HCT116 (cell line): Measurements from ENCODE around the gene TOM1L1. TPM values are rescaled to one million over a fixed set of nuclear protein-coding genes. Genes with fewer than 3 reads are reported as not detected.

ENCODE experiments used
- ATAC-seq: fragments of 200-7000 bp; cut with Tn5 transposase; 2 replicates; pipeline ENCODE4 v1.9.1; 2020; ENCODE audit warnings: mild to moderate bottlenecking, moderate library complexity
- BruUV-seq: library from RNA; stranded (reverse); fragments of 400-500 nt; replicated peaks from 2 replicates; lab custom pipeline; 2021; lab: Mats Ljungman, UMichigan
- CTCF ChIA-PET: fragments of 300-600 bp; sonication (Branson Sonifier 250); formaldehyde crosslinking; loops from one replicate; lab custom pipeline; 2021; ENCODE audit warnings: antibody characterized with exemption; lab: Charles Lee
- POLR2A ChIA-PET: fragments of 300-600, 350-600 bp; sonication (Branson Sonifier 250); formaldehyde crosslinking; loops from one replicate; lab custom pipeline; 2021; ENCODE audit warnings: antibody characterized with exemption; lab: Charles Lee
- RAD21 ChIA-PET, 2 experiments: fragments of 300-600 bp; sonication (Branson Sonifier 250); formaldehyde crosslinking; loops; one replicate each; lab custom pipeline; 2023; ENCODE audit warnings: low total read pairs in 2 of 2; ENCODE audit not compliant: uncharacterized antibody in 2 of 2, unreplicated experiment in 2 of 2, low non-redundant PET in 1 of 2; lab: Charles Lee
- DNase-seq: peaks from one replicate; pipeline ENCODE4 v3.0.0-alpha.2; 2010; ENCODE audit warnings: low read depth, low spot score
- H2AFZ ChIP-seq: fragments of 200-600 bp; shearing (Covaris generic), sonication (generic); 2 replicates; pipeline ENCODE4 v1.6.1; 2017; ENCODE audit warnings: low read depth, mixed run types, mixed read lengths, antibody characterized with exemption, low read length; ENCODE audit not compliant: poor library complexity, severe bottlenecking
- H3K27ac ChIP-seq: 2 replicates; pipeline ENCODE4 v1.5.1; 2012; ENCODE audit warnings: low read depth, low read length
- H3K27me3 ChIP-seq: fragments of 200-600 bp; sonication (generic); 2 replicates; pipeline ENCODE4 v1.6.1; 2016; ENCODE audit warnings: mixed run types, low read length, mixed read lengths; ENCODE audit not compliant: insufficient read depth
- H3K36me3 ChIP-seq, 2 experiments: fragments of 200-500 bp in 1 of 2; fragments of 200-600 bp in 1 of 2; sonication (Bioruptor generic) in 1 of 2; sonication (generic) in 1 of 2; 2 replicates each; pipeline versions ENCODE4 v1.5.1 to v1.6.1; 2014 to 2016; ENCODE audit warnings: low read length in 2 of 2, inconsistent platforms in 1 of 2, mixed read lengths in 1 of 2, mixed run types in 1 of 2; ENCODE audit not compliant: insufficient read depth in 2 of 2, control insufficient read depth in 1 of 2
- H3K4me1 ChIP-seq, 2 experiments: fragments of 200-600 bp in 1 of 2; sonication (generic) in 1 of 2; 2 replicates each; pipeline versions ENCODE4 v1.5.1 to v1.6.1; 2012 to 2017; ENCODE audit warnings: low read length in 2 of 2, inconsistent platforms in 1 of 2, mild to moderate bottlenecking in 1 of 2, mixed read lengths in 1 of 2, mixed run types in 1 of 2, moderate library complexity in 1 of 2; ENCODE audit not compliant: insufficient read depth in 2 of 2, control insufficient read depth in 1 of 2
- H3K4me2 ChIP-seq: fragments of 200-600 bp; sonication (generic); 2 replicates; pipeline ENCODE4 v1.6.1; 2017; ENCODE audit warnings: mixed run types, low read length, mixed read lengths
- H3K4me3 ChIP-seq, 2 experiments: fragments of 200-600 bp in 1 of 2; sonication (generic) in 1 of 2; replicated peaks in 1 of 2; 2 replicates each; pipeline ENCODE4 v1.5.1; 2011 to 2016; ENCODE audit warnings: low read length in 2 of 2, control low read depth in 1 of 2, low read depth in 1 of 2, mild to moderate bottlenecking in 1 of 2, mixed read lengths in 1 of 2, mixed run types in 1 of 2
- H3K79me2 ChIP-seq: fragments of 200-600 bp; sonication (generic); 2 replicates; pipeline ENCODE4 v1.6.1; 2017; ENCODE audit warnings: mild to moderate bottlenecking, mixed run types, low read length, moderate library complexity, mixed read lengths; ENCODE audit not compliant: insufficient read depth
- H3K9ac ChIP-seq: fragments of 200-600 bp; sonication (generic); 2 replicates; pipeline ENCODE4 v1.6.1; 2016; ENCODE audit warnings: low read length, mixed read lengths
- H3K9me2 ChIP-seq: fragments of 200-600 bp; sonication (generic), shearing (Covaris generic); 2 replicates; pipeline ENCODE4 v1.6.1; 2017; ENCODE audit warnings: mixed run types, mild to moderate bottlenecking, moderate library complexity; ENCODE audit not compliant: insufficient read depth
- H3K9me3 ChIP-seq, 2 experiments: fragments of 200-500 bp in 1 of 2; fragments of 200-600 bp in 1 of 2; sonication (Bioruptor generic) in 1 of 2; sonication (generic) in 1 of 2; 2 replicates each; pipeline ENCODE4 v1.6.1; 2014 to 2017; ENCODE audit warnings: low read length in 2 of 2, mixed read lengths in 2 of 2, inconsistent platforms in 1 of 2, low read depth in 1 of 2, mild to moderate bottlenecking in 1 of 2, mixed run types in 1 of 2, moderate library complexity in 1 of 2; ENCODE audit not compliant: control insufficient read depth in 1 of 2, insufficient read depth in 1 of 2
- H4K20me1 ChIP-seq: fragments of 200-600 bp; sonication (generic), shearing (Covaris generic); 2 replicates; pipeline ENCODE4 v1.6.1; 2017; ENCODE audit warnings: mixed run types, mild to moderate bottlenecking, moderate library complexity; ENCODE audit not compliant: insufficient read depth
- CBX3 ChIP-seq: IDR thresholded peaks from 2 replicates; pipeline ENCODE4 v1.6.1; 2012; ENCODE audit warnings: low read depth
- EGR1 ChIP-seq: IDR thresholded peaks from 2 replicates; pipeline ENCODE4 v1.6.1; 2012; ENCODE audit warnings: low read depth
- EZH2 ChIP-seq: fragments of 200-600 bp; sonication (generic); IDR thresholded peaks from 2 replicates; pipeline ENCODE4 v1.6.1; 2017; ENCODE audit warnings: antibody characterized with exemption, mixed run types
- EZH2phosphoT487 ChIP-seq: fragments of 200-600 bp; IDR thresholded peaks from 2 replicates; pipeline ENCODE4 v1.6.1; 2018; ENCODE audit warnings: antibody characterized with exemption, borderline replicate concordance
- MAX ChIP-seq: IDR thresholded peaks from 2 replicates; pipeline ENCODE4 v1.6.1; 2012
- POLR2A ChIP-seq: IDR thresholded peaks from 2 replicates; pipeline ENCODE4 v1.7.0; 2011; ENCODE audit warnings: borderline replicate concordance; ENCODE audit not compliant: insufficient read depth, insufficient read length; ENCODE audit errors: extremely low read depth
- POLR2AphosphoS5 ChIP-seq: IDR thresholded peaks from 2 replicates; pipeline ENCODE4 v1.6.1; 2011; ENCODE audit warnings: mild to moderate bottlenecking, low read depth, low read length, moderate library complexity
- SIN3A ChIP-seq: IDR thresholded peaks from 2 replicates; pipeline ENCODE4 v1.6.1; 2012; ENCODE audit warnings: low read depth
- SRF ChIP-seq: IDR thresholded peaks from 2 replicates; pipeline ENCODE4 v1.6.1; 2012; ENCODE audit warnings: low read depth
- YY1 ChIP-seq: IDR thresholded peaks from 2 replicates; pipeline ENCODE4 v1.6.1; 2011; ENCODE audit warnings: low read length, low read depth, moderate library complexity, mild to moderate bottlenecking; ENCODE audit not compliant: insufficient replicate concordance; ENCODE audit errors: extremely low read depth
- ZBTB33 ChIP-seq: IDR thresholded peaks from 2 replicates; pipeline ENCODE4 v1.6.1; 2011; ENCODE audit warnings: mild to moderate bottlenecking, low read length, moderate library complexity; ENCODE audit not compliant: insufficient replicate concordance; ENCODE audit errors: extremely low read depth
- ZNF274 ChIP-seq: fragments of 200-500 bp; sonication (Bioruptor generic); IDR thresholded peaks from 2 replicates; pipeline ENCODE4 v1.6.1; 2014; ENCODE audit warnings: mild to moderate bottlenecking, low read depth, low read length, inconsistent platforms
- intact Hi-C: fragments of 100-400 bp; cut with micrococcal nuclease; formaldehyde crosslinking; loops from 2 replicates; pipeline ENCODE4 v1.10.0; 2022
- total RNA-seq: library from RNA; stranded (reverse); gene quantifications from one replicate; pipeline ENCODE4 v1.2.1, GENCODE V29; 2021; ENCODE audit not compliant: unreplicated experiment
- TF ChIP-seq, protein P1 (sequence below), 3 experiments: fragments of 200-600 bp in 1 of 3; sonication (generic) in 1 of 3; IDR thresholded peaks in 2 of 3; conservative IDR thresholded peaks in 1 of 3; 2 replicates each; pipeline ENCODE4 v1.5.1; 2012 to 2017; ENCODE audit warnings: low read depth in 2 of 3, low read length in 2 of 3, antibody characterized with exemption in 1 of 3, borderline replicate concordance in 1 of 3, control low read depth in 1 of 3, mild to moderate bottlenecking in 1 of 3, mixed read lengths in 1 of 3, mixed run types in 1 of 3, moderate library complexity in 1 of 3; ENCODE audit not compliant: insufficient read depth in 1 of 3
- TF ChIP-seq, protein P2 (sequence below): IDR thresholded peaks from 2 replicates; pipeline ENCODE4 v1.6.1; 2012
- TF ChIP-seq, protein P3 (sequence below): IDR thresholded peaks from 2 replicates; pipeline ENCODE4 v1.6.1; 2012; ENCODE audit warnings: low read depth

Gene TOM1L1
- total RNA-seq, 1 experiment from 2014 or later: 70.8 TPM

GRCh38 chr17:54941285-54941684, 40.6 kb downstream of the TOM1L1 start:
- H3K36me3 ChIP-seq: peaks cover 30 to 41% of the 10 kb centered on the region in 2 experiments

More at GRCh38 chr17:54941285-54941684, 40.6 kb downstream of the TOM1L1 start:
- Histone ChIP-seq H2AFZ (no peak overlapping the region), H3K27me3 (no peaks in the 10 kb centered on the region), H3K4me1 (no peaks in the 10 kb centered on the region), H4K20me1 (no peaks in the 10 kb centered on the region), H3K79me2 (no peaks in the 10 kb centered on the region), H3K4me2 (no peak overlapping the region), H3K27ac (no peak overlapping the region), H3K9me2 (no peaks in the 10 kb centered on the region), H3K9me3 (no peaks in the 10 kb centered on the region), H3K4me3 (no peak overlapping the region), H3K9ac (no peak overlapping the region)
- no peak for ATAC-seq
- RAD21 ChIA-PET: no interaction called here
- DNase-seq: no peak
- BruUV-seq: no TSS peak
- CTCF ChIA-PET: no interaction called here
- POLR2A ChIA-PET: no interaction called here
- intact Hi-C loops: no loop called here
- TF ChIP-seq, protein P1, sequence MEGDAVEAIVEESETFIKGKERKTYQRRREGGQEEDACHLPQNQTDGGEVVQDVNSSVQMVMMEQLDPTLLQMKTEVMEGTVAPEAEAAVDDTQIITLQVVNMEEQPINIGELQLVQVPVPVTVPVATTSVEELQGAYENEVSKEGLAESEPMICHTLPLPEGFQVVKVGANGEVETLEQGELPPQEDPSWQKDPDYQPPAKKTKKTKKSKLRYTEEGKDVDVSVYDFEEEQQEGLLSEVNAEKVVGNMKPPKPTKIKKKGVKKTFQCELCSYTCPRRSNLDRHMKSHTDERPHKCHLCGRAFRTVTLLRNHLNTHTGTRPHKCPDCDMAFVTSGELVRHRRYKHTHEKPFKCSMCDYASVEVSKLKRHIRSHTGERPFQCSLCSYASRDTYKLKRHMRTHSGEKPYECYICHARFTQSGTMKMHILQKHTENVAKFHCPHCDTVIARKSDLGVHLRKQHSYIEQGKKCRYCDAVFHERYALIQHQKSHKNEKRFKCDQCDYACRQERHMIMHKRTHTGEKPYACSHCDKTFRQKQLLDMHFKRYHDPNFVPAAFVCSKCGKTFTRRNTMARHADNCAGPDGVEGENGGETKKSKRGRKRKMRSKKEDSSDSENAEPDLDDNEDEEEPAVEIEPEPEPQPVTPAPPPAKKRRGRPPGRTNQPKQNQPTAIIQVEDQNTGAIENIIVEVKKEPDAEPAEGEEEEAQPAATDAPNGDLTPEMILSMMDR (IDR thresholded peaks at IDR 0.05 in 2 of 3, conservative IDR thresholded peaks at IDR 0.05 in 1 of 3; ENCODE audit: borderline replicate concordance in 1 of 3, insufficient read depth in 1 of 3, low read depth in 2 of 3, low read length in 2 of 3): no peak
- TF ChIP-seq ZBTB33 (no peak), YY1 (no peak), EZH2phosphoT487 (no peak), ZNF274 (no peak), SIN3A (no peak), POLR2AphosphoS5 (no peak), MAX (no peak), SRF (no peak), CBX3 (no peak), EGR1 (no peak), EZH2 (no peak), POLR2A (no peak)
- TF ChIP-seq, protein P2, sequence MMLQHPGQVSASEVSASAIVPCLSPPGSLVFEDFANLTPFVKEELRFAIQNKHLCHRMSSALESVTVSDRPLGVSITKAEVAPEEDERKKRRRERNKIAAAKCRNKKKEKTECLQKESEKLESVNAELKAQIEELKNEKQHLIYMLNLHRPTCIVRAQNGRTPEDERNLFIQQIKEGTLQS: no peak
- TF ChIP-seq, protein P3, sequence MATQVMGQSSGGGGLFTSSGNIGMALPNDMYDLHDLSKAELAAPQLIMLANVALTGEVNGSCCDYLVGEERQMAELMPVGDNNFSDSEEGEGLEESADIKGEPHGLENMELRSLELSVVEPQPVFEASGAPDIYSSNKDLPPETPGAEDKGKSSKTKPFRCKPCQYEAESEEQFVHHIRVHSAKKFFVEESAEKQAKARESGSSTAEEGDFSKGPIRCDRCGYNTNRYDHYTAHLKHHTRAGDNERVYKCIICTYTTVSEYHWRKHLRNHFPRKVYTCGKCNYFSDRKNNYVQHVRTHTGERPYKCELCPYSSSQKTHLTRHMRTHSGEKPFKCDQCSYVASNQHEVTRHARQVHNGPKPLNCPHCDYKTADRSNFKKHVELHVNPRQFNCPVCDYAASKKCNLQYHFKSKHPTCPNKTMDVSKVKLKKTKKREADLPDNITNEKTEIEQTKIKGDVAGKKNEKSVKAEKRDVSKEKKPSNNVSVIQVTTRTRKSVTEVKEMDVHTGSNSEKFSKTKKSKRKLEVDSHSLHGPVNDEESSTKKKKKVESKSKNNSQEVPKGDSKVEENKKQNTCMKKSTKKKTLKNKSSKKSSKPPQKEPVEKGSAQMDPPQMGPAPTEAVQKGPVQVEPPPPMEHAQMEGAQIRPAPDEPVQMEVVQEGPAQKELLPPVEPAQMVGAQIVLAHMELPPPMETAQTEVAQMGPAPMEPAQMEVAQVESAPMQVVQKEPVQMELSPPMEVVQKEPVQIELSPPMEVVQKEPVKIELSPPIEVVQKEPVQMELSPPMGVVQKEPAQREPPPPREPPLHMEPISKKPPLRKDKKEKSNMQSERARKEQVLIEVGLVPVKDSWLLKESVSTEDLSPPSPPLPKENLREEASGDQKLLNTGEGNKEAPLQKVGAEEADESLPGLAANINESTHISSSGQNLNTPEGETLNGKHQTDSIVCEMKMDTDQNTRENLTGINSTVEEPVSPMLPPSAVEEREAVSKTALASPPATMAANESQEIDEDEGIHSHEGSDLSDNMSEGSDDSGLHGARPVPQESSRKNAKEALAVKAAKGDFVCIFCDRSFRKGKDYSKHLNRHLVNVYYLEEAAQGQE: no peak
